IMR-90 (cell line): ENCODE data around the gene FAM171A1. TPM values are rescaled to one million over a fixed set of nuclear protein-coding genes. Genes with fewer than 3 reads are reported as not detected.

ENCODE experiments used
- ATAC-seq: fragments of 200-7000 bp; cut with Tn5 transposase; 2 replicates; pipeline ENCODE4 v1.9.1; 2020; ENCODE audit warnings: low read depth, mild to moderate bottlenecking, moderate library complexity
- BruUV-seq: library from RNA; stranded (reverse); fragments of 400-500 nt; replicated peaks from 2 replicates; lab custom pipeline; 2021; lab: Mats Ljungman, UMichigan
- CTCF ChIA-PET: fragments of 300-600 bp; formaldehyde crosslinking; extraction: SDS; loops from one replicate; lab custom pipeline; 2021; ENCODE audit warnings: antibody characterized with exemption; lab: Yijun Ruan, JAX
- POLR2A ChIA-PET: fragments of 300-600 bp; sonication (Branson Sonifier 250); formaldehyde crosslinking; loops from one replicate; lab custom pipeline; 2022; ENCODE audit warnings: antibody characterized with exemption; ENCODE audit not compliant: unreplicated experiment; lab: Charles Lee
- DNase-seq: peaks from one replicate; pipeline ENCODE4 v3.0.0; 2013
- H2AFZ ChIP-seq: replicated peaks from 2 replicates; pipeline ENCODE3; 2013; ENCODE audit warnings: low read length, mild to moderate bottlenecking; ENCODE audit not compliant: poor library complexity
- H2AK5ac ChIP-seq: 2 replicates; pipeline ENCODE4 v1.6.1; 2013; ENCODE audit warnings: low read depth, low read length, inconsistent platforms
- H2AK9ac ChIP-seq: replicated peaks from 2 replicates; pipeline ENCODE3; 2013; ENCODE audit warnings: mild to moderate bottlenecking, low read depth, low read length, moderate library complexity; ENCODE audit not compliant: poor library complexity
- H2BK120ac ChIP-seq: 2 replicates; pipeline ENCODE4 v1.6.1; 2013; ENCODE audit warnings: low read depth, low read length, inconsistent platforms
- H2BK15ac ChIP-seq: 3 replicates; pipeline ENCODE4 v1.6.1; 2013; ENCODE audit warnings: low read depth, low read length, inconsistent platforms
- H2BK20ac ChIP-seq: 2 replicates; pipeline ENCODE4 v1.6.1; 2013; ENCODE audit warnings: low read depth, mild to moderate bottlenecking, inconsistent platforms, low read length, moderate library complexity
- H2BK5ac ChIP-seq: 2 replicates; pipeline ENCODE4 v1.6.1; 2013; ENCODE audit warnings: mild to moderate bottlenecking, low read depth, low read length, inconsistent platforms; ENCODE audit not compliant: poor library complexity, severe bottlenecking
- H3K14ac ChIP-seq: replicated peaks from 2 replicates; pipeline ENCODE4 v1.6.1; 2013; ENCODE audit warnings: low read depth, low read length, inconsistent platforms
- H3K18ac ChIP-seq: 2 replicates; pipeline ENCODE4 v1.6.1; 2013; ENCODE audit warnings: low read depth, low read length, control low read depth
- H3K23ac ChIP-seq: 2 replicates; pipeline ENCODE4 v1.6.1; 2013; ENCODE audit warnings: low read depth, low read length, inconsistent platforms
- H3K27ac ChIP-seq: 2 replicates; pipeline ENCODE4 v1.5.1; 2013; ENCODE audit warnings: mild to moderate bottlenecking, control low read depth, low read length; ENCODE audit not compliant: insufficient read depth
- H3K27me3 ChIP-seq: 2 replicates; pipeline ENCODE4 v1.6.1; 2013; ENCODE audit warnings: low read length; ENCODE audit not compliant: control insufficient read depth, insufficient read depth
- H3K36me3 ChIP-seq: 2 replicates; pipeline ENCODE4 v1.6.1; 2013; ENCODE audit warnings: low read length, mixed read lengths; ENCODE audit not compliant: control insufficient read depth, insufficient read depth
- H3K4ac ChIP-seq: 2 replicates; pipeline ENCODE4 v1.6.1; 2013; ENCODE audit warnings: low read depth, low read length, inconsistent platforms
- H3K4me1 ChIP-seq: 2 replicates; pipeline ENCODE4 v1.6.1; 2013; ENCODE audit warnings: low read length, mixed read lengths; ENCODE audit not compliant: control insufficient read depth, insufficient read depth
- H3K4me2 ChIP-seq: 2 replicates; pipeline ENCODE4 v1.6.1; 2013; ENCODE audit warnings: low read depth, mild to moderate bottlenecking, control low read depth, low read length, moderate library complexity
- H3K4me3 ChIP-seq: 2 replicates; pipeline ENCODE4 v1.5.1; 2013; ENCODE audit warnings: low read depth, mild to moderate bottlenecking, control low read depth, low read length, moderate library complexity; ENCODE audit not compliant: insufficient read depth
- H3K56ac ChIP-seq: 2 replicates; pipeline ENCODE4 v1.6.1; 2013; ENCODE audit warnings: low read length, inconsistent platforms; ENCODE audit not compliant: insufficient read depth; ENCODE audit errors: extremely low read depth
- H3K79me1 ChIP-seq, 2 experiments: 2 replicates each; pipeline ENCODE4 v1.6.1; 2013; ENCODE audit warnings: low read length in 2 of 2, inconsistent platforms in 1 of 2, low read depth in 1 of 2
- H3K9ac ChIP-seq: 2 replicates; pipeline ENCODE4 v1.6.1; 2013; ENCODE audit warnings: low read depth, low read length, control low read depth
- H3K9me1 ChIP-seq: 2 replicates; pipeline ENCODE4 v1.6.1; 2013; ENCODE audit warnings: low read length, inconsistent platforms; ENCODE audit not compliant: insufficient read depth
- H3K9me3 ChIP-seq: 2 replicates; pipeline ENCODE4 v1.6.1; 2013; ENCODE audit warnings: low read length; ENCODE audit not compliant: control insufficient read depth, insufficient read depth
- H4K20me1 ChIP-seq: 2 replicates; pipeline ENCODE4 v1.6.1; 2013; ENCODE audit warnings: low read length, inconsistent platforms; ENCODE audit not compliant: insufficient read depth
- H4K5ac ChIP-seq: 2 replicates; pipeline ENCODE4 v1.6.1; 2013; ENCODE audit warnings: mild to moderate bottlenecking, low read depth, low read length, control low read depth
- H4K8ac ChIP-seq, 2 experiments: 2 replicates each; pipeline ENCODE4 v1.6.1; 2013; ENCODE audit warnings: low read depth in 2 of 2, low read length in 2 of 2, control low read depth in 1 of 2, inconsistent platforms in 1 of 2
- H4K91ac ChIP-seq: 2 replicates; pipeline ENCODE4 v1.6.1; 2013; ENCODE audit warnings: low read depth, low read length, inconsistent platforms; ENCODE audit not compliant: insufficient read depth
- BHLHE40 ChIP-seq: fragments of 150-350 bp; IDR thresholded peaks from 2 replicates; pipeline ENCODE4 v1.6.1; 2016; ENCODE audit warnings: mild to moderate bottlenecking, low read depth, low read length
- CEBPB ChIP-seq: IDR thresholded peaks from 2 replicates; pipeline ENCODE4 v1.6.1; 2012; ENCODE audit warnings: low read depth, low read length, improper control_type of control experiment
- CHD1 ChIP-seq: IDR thresholded peaks from 2 replicates; pipeline ENCODE4 v1.6.1; 2012; ENCODE audit warnings: low read depth, low read length, improper control_type of control experiment
- CTCF ChIP-seq: conservative IDR thresholded peaks from 2 replicates; pipeline ENCODE4 v1.5.1; 2012; ENCODE audit warnings: mild to moderate bottlenecking, low read depth, low read length, improper control_type of control experiment
- ELK1 ChIP-seq: fragments of 150-350 bp; IDR thresholded peaks from 2 replicates; pipeline ENCODE4 v1.6.1; 2016; ENCODE audit warnings: low read depth, mild to moderate bottlenecking, low read length, moderate library complexity, borderline replicate concordance
- FOS ChIP-seq: fragments of 150-350 bp; IDR thresholded peaks from 2 replicates; pipeline ENCODE4 v1.6.1; 2016; ENCODE audit warnings: low read depth, low read length
- MAFK ChIP-seq: IDR thresholded peaks from 2 replicates; pipeline ENCODE4 v1.6.1; 2012; ENCODE audit warnings: low read depth, low read length, improper control_type of control experiment
- MAZ ChIP-seq: IDR thresholded peaks from 2 replicates; pipeline ENCODE4 v1.6.1; 2012; ENCODE audit warnings: low read depth, mild to moderate bottlenecking, low read length, improper control_type of control experiment, moderate library complexity, borderline replicate concordance
- MXI1 ChIP-seq: IDR thresholded peaks from 2 replicates; pipeline ENCODE4 v1.6.1; 2012; ENCODE audit warnings: low read depth, mild to moderate bottlenecking, low read length, moderate library complexity, borderline replicate concordance
- NFE2L2 ChIP-seq: fragments of 150-350 bp; IDR thresholded peaks from 2 replicates; pipeline ENCODE4 v1.6.1; 2016; ENCODE audit warnings: low read depth, mild to moderate bottlenecking, low read length
- POLR2A ChIP-seq: IDR thresholded peaks from 2 replicates; pipeline ENCODE4 v1.6.1; 2012; ENCODE audit warnings: mild to moderate bottlenecking, low read depth, low read length
- RAD21 ChIP-seq: IDR thresholded peaks from 2 replicates; pipeline ENCODE4 v1.6.1; 2012; ENCODE audit warnings: low read length, improper control_type of control experiment
- RCOR1 ChIP-seq: IDR thresholded peaks from 2 replicates; pipeline ENCODE4 v1.6.1; 2012; ENCODE audit warnings: mild to moderate bottlenecking, low read length, improper control_type of control experiment; ENCODE audit not compliant: insufficient replicate concordance
- RFX5 ChIP-seq: IDR thresholded peaks from 2 replicates; pipeline ENCODE4 v1.8.0; 2012; ENCODE audit warnings: low read depth, mild to moderate bottlenecking, low read length, moderate library complexity
- SMC3 ChIP-seq: fragments of 150-350 bp; IDR thresholded peaks from 2 replicates; pipeline ENCODE4 v1.6.1; 2016; ENCODE audit warnings: low read depth, mild to moderate bottlenecking, antibody characterized with exemption, low read length, moderate library complexity
- USF2 ChIP-seq: fragments of 150-350 bp; IDR thresholded peaks from 2 replicates; pipeline ENCODE4 v1.6.1; 2017; ENCODE audit warnings: mild to moderate bottlenecking, antibody characterized with exemption, low read length, low read depth
- WGBS, 2 experiments: methylation state at CpG; one replicate each; pipeline versions ENCODE4 v1.1.5 to v1.1.7; 2013; ENCODE audit warnings: missing lambda C conversion rate in 2 of 2; ENCODE audit not compliant: insufficient read length in 1 of 2; ENCODE audit errors: extremely low coverage in 2 of 2; 5-methylcytosine and 5-hydroxymethylcytosine counted together
- dilution Hi-C: fragments of 300-500 bp; cut with HindIII; formaldehyde crosslinking; loops from one replicate; pipeline ENCODE4 v1.14.3; 2018; ENCODE audit warnings: low sequenced_read_pairs; ENCODE audit not compliant: unreplicated experiment
- in situ Hi-C: fragments of 300-500 bp; cut with MboI; formaldehyde crosslinking; loops from 3 replicates; pipeline ENCODE4 v1.14.3; 2019; ENCODE audit warnings: low sequenced_read_pairs, inconsistent platforms, mixed read lengths
- intact Hi-C: fragments of 100-400 bp; cut with micrococcal nuclease; formaldehyde crosslinking; loops from 2 replicates; pipeline ENCODE4 v1.10.0; 2022
- polyA plus RNA-seq, 3 experiments: library from polyadenylated mRNA; depleted of rRNA; stranded (reverse); fragments of >200 nt; gene quantifications; 2 replicates each; pipeline ENCODE4 v1.2.3, GENCODE V29; 2012; ENCODE audit warnings: low replicate concordance in 1 of 3
- total RNA-seq: library from RNA; depleted of rRNA; stranded (reverse); fragments of >200 nt; gene quantifications from 2 replicates; pipeline ENCODE4 v1.2.3, GENCODE V29; 2012

The FAM171A1 gene
- total and polyA plus RNA-seq, 2 of the 4 experiments (the other 2 are of a cell fraction), result 20.3 to 30.6 TPM

GRCh38 chr10:15224948-15225347 lies 146.1 kb downstream of the FAM171A1 start:
- no peak for TF ChIP-seq BHLHE40
- no peak for TF ChIP-seq POLR2A
- TF ChIP-seq RAD21, result no peak
- TF ChIP-seq CEBPB, result no peak
- no peak for TF ChIP-seq NFE2L2
- no peak for TF ChIP-seq SMC3
- TF ChIP-seq CTCF, result no peak
- TF ChIP-seq MXI1, result no peak
- no peak for TF ChIP-seq MAFK
- TF ChIP-seq RFX5, result no peak
- no peak for TF ChIP-seq FOS
- no peak for TF ChIP-seq RCOR1
- TF ChIP-seq ELK1, result no peak
- no peak for TF ChIP-seq CHD1
- no peak for TF ChIP-seq MAZ
- TF ChIP-seq USF2, result no peak
- Histone ChIP-seq H3K4ac (peak overlapping the region; percentile 16; the same call in 1 of the 2 replicates), H2BK5ac (no peak overlapping the region), H3K14ac (no peak overlapping the region), H2BK120ac (no peak overlapping the region), H2AFZ (no peak overlapping the region), H3K9ac (no peak overlapping the region), H4K20me1 (no peaks in the 10 kb centered on the region), H2BK15ac (no peak overlapping the region), H3K9me1 (peaks cover 6% of the 10 kb centered on the region; the same call in 1 of the 2 replicates), H4K8ac (no peak overlapping the region), H3K4me1 (peaks cover 7% of the 10 kb centered on the region; the same call in 1 of the 2 replicates), H3K27ac (no peak overlapping the region), H4K91ac (no peak overlapping the region), H4K5ac (no peak overlapping the region), H3K36me3 (no peaks in the 10 kb centered on the region), H2AK9ac (no peak overlapping the region), H3K56ac (no peak overlapping the region), H2AK5ac (0 out of 2 replicates have a peak overlapping the region, but pooled peaks have one; percentile 20), H3K79me1 (peaks cover 4 to 23% of the 10 kb centered on the region in 2 experiments; a peak in 2 of 4 replicates), H3K23ac (no peak overlapping the region), H3K4me2 (no peak overlapping the region), H3K9me3 (no peaks in the 10 kb centered on the region), H3K27me3 (no peaks in the 10 kb centered on the region), H3K4me3 (no peak overlapping the region), H2BK20ac (no peak overlapping the region), H3K18ac (no peak overlapping the region)
- ATAC-seq (no peak), DNase-seq (no peak)
- in situ Hi-C loops, result no loop called here
- dilution Hi-C loops, result no loop called here
- POLR2A ChIA-PET, result no interaction called here
- BruUV-seq, result no TSS peak
- WGBS, 2 experiments, result no CpG with 5 or more reads among the region's 5 CpGs
- intact Hi-C loops, result no loop called here
- CTCF ChIA-PET, result no interaction called here
